Liver (tissue), 9 donors: ENCODE data around the gene TEK. TPM values are rescaled to one million over a fixed set of nuclear protein-coding genes. Genes with fewer than 3 reads are reported as not detected.

Experiments used
- DNase-seq: peaks from one replicate; pipeline ENCODE4 v3.0.0-alpha.2; 2017; ENCODE audit warnings: low spot score
- H3K27ac ChIP-seq, 2 donors: one replicate each; pipeline ENCODE4 v1.7.0; 2013; ENCODE audit warnings: inconsistent platforms in 2 of 2, low read length in 2 of 2, control low read depth in 1 of 2, low read depth in 1 of 2, mild to moderate bottlenecking in 1 of 2
- H3K27me3 ChIP-seq, 4 donors: one replicate each; pipeline versions ENCODE4 v1.6.1 to v1.7.0; 2013; ENCODE audit warnings: low read length in 3 of 4, inconsistent platforms in 1 of 4, mild to moderate bottlenecking in 1 of 4, moderate library complexity in 1 of 4; ENCODE audit not compliant: control insufficient read depth in 4 of 4, insufficient read depth in 4 of 4
- H3K36me3 ChIP-seq, 4 donors: one replicate each; pipeline versions ENCODE4 v1.6.1 to v1.7.0; 2013; ENCODE audit warnings: low read length in 3 of 4, mild to moderate bottlenecking in 3 of 4, low read depth in 1 of 4, moderate library complexity in 1 of 4; ENCODE audit not compliant: control insufficient read depth in 4 of 4, insufficient read depth in 3 of 4
- H3K4me1 ChIP-seq, 4 donors: one replicate each; pipeline versions ENCODE4 v1.6.1 to v1.7.0; 2013; ENCODE audit warnings: low read length in 3 of 4, mild to moderate bottlenecking in 3 of 4, moderate library complexity in 1 of 4; ENCODE audit not compliant: control insufficient read depth in 4 of 4, insufficient read depth in 4 of 4
- H3K4me3 ChIP-seq, 3 donors: one replicate each; pipeline versions ENCODE4 v1.6.1 to v1.7.0; 2013; ENCODE audit warnings: low read length in 3 of 3, control low read depth in 1 of 3, low read depth in 1 of 3, mild to moderate bottlenecking in 1 of 3
- H3K9ac ChIP-seq, 2 donors: one replicate each; pipeline ENCODE4 v1.7.0; 2013; ENCODE audit warnings: low read length in 2 of 2, mild to moderate bottlenecking in 2 of 2, moderate library complexity in 2 of 2, control low read depth in 1 of 2, low read depth in 1 of 2
- H3K9me3 ChIP-seq, 4 donors: one replicate each; pipeline versions ENCODE4 v1.6.1 to v1.7.0; 2013; ENCODE audit warnings: low read length in 3 of 4; ENCODE audit not compliant: control insufficient read depth in 4 of 4
- ATF3 ChIP-seq: IDR thresholded peaks from 2 replicates; pipeline ENCODE4 v1.6.1; 2016; ENCODE audit warnings: antibody characterized with exemption
- CTCF ChIP-seq: fragments of 150-350 bp; IDR thresholded peaks from 2 replicates; pipeline ENCODE4 v1.5.1; 2017; ENCODE audit warnings: improper control_type of control experiment, low read depth, low read length; ENCODE audit not compliant: missing input control
- EGR1 ChIP-seq, 2 donors: IDR thresholded peaks; 2 replicates each; pipeline ENCODE4 v1.6.1; 2016 to 2018; ENCODE audit warnings: antibody characterized with exemption in 2 of 2, low read depth in 2 of 2
- FOXA1 ChIP-seq: IDR thresholded peaks from 2 replicates; pipeline ENCODE4 v1.6.1; 2016; ENCODE audit warnings: antibody characterized with exemption
- FOXA2 ChIP-seq: IDR thresholded peaks from 2 replicates; pipeline ENCODE4 v1.6.1; 2016; ENCODE audit warnings: antibody characterized with exemption
- GABPA ChIP-seq, 2 donors: IDR thresholded peaks in 1 of 2; conservative IDR thresholded peaks in 1 of 2; 2 replicates each; pipeline ENCODE4 v1.6.1; 2016; ENCODE audit warnings: antibody characterized with exemption in 2 of 2, mild to moderate bottlenecking in 1 of 2, moderate library complexity in 1 of 2
- HNF4A ChIP-seq, 2 donors: conservative IDR thresholded peaks; 2 replicates each; pipeline ENCODE4 v1.6.1; 2016; ENCODE audit warnings: antibody characterized with exemption in 2 of 2, mild to moderate bottlenecking in 2 of 2
- HNF4G ChIP-seq: IDR thresholded peaks from 2 replicates; pipeline ENCODE4 v1.6.1; 2016; ENCODE audit warnings: antibody characterized with exemption
- MAX ChIP-seq: IDR thresholded peaks from 2 replicates; pipeline ENCODE4 v1.6.1; 2016; ENCODE audit warnings: antibody characterized with exemption
- NR2F2 ChIP-seq: IDR thresholded peaks from 2 replicates; pipeline ENCODE4 v1.6.1; 2016; ENCODE audit warnings: antibody characterized with exemption
- RAD21 ChIP-seq, 2 donors: IDR thresholded peaks; 2 replicates each; pipeline ENCODE4 v1.6.1; 2016; ENCODE audit warnings: antibody characterized with exemption in 2 of 2, mild to moderate bottlenecking in 2 of 2
- REST ChIP-seq: IDR thresholded peaks from 2 replicates; pipeline ENCODE4 v1.6.1; 2016; ENCODE audit warnings: antibody characterized with exemption, mild to moderate bottlenecking
- RXRA ChIP-seq, 2 donors: IDR thresholded peaks; 2 replicates each; pipeline ENCODE4 v1.6.1; 2017 to 2018; ENCODE audit warnings: antibody characterized with exemption in 2 of 2, mild to moderate bottlenecking in 1 of 2
- TAF1 ChIP-seq: conservative IDR thresholded peaks from 2 replicates; pipeline ENCODE4 v1.6.1; 2016; ENCODE audit warnings: antibody characterized with exemption, mild to moderate bottlenecking
- YY1 ChIP-seq: IDR thresholded peaks from 2 replicates; pipeline ENCODE4 v1.6.1; 2016; ENCODE audit warnings: antibody characterized with exemption, mild to moderate bottlenecking
- ZBTB33 ChIP-seq: IDR thresholded peaks from 2 replicates; pipeline ENCODE4 v1.6.1; 2016; ENCODE audit warnings: antibody characterized with exemption
- WGBS: extraction: QIAGEN DNeasy Blood & Tissue Kit; methylation state at CpG from one replicate; pipeline ENCODE4 v1.1.7; 2013; 5-methylcytosine and 5-hydroxymethylcytosine counted together
- polyA plus RNA-seq, 2 donors: library from polyadenylated mRNA; stranded (reverse) in 1 of 2; unstranded in 1 of 2; fragments of 200-250 nt in 1 of 2; fragments of >200 nt in 1 of 2; fragmentation: Nextera tagmentation in 1 of 2; extraction: Ambion mirVana in 1 of 2; gene quantifications; one replicate each; pipeline versions ENCODE4 v1.2.1 to v1.2.3, GENCODE V29; 2013 to 2015
- total RNA-seq, 2 donors: library from RNA; depleted of rRNA; stranded (reverse); fragments of >200 nt; gene quantifications; one replicate each; pipeline ENCODE4 v1.2.3, GENCODE V29; 2014
- donor health status: healthy.
- donor health status: healthy.
- donor health status: healthy.
- donor health status: healthy.
- donor health status: healthy.

Gene TEK
- total and polyA plus RNA-seq, 4 donors: 2.9 to 13.8 (median 8.4) TPM

- no peak for DNase-seq
- no peaks in the 10 kb centered on the region for H3K4me1 ChIP-seq
- TF ChIP-seq FOXA2: no peak
- no peak for TF ChIP-seq FOXA1
- no peak for TF ChIP-seq CTCF
- TF ChIP-seq NR2F2: peak; percentile 52
- H3K27me3 ChIP-seq: peaks cover 0 to 4% (median 1%) of the 10 kb centered on the region in 4 donors
- WGBS: 35% methylated on average over 10 of the region's 10 CpGs
- no peaks in the 10 kb centered on the region for H3K36me3 ChIP-seq
- peak overlapping the region in 1 of 2 donors; percentile 50 for H3K27ac ChIP-seq
- H3K9ac ChIP-seq: no peak overlapping the region
- no peak overlapping the region for H3K4me3 ChIP-seq
- no peaks in the 10 kb centered on the region for H3K9me3 ChIP-seq
Observed at GRCh38 chr9:27117489-27118135, 8.6 kb downstream of the TEK start.

GRCh38 chr9:27118916-27119315 is 9.9 kb downstream of the TEK start:
- TF ChIP-seq MAX: no peak
- TF ChIP-seq HNF4G: no peak
- TF ChIP-seq ATF3: no peak
- TF ChIP-seq CTCF: no peak
- no peak for TF ChIP-seq RXRA (IDR thresholded peaks at IDR 0.05)
- TF ChIP-seq HNF4A (conservative IDR thresholded peaks at IDR 0.05): no peak
- no peak for TF ChIP-seq RAD21 (IDR thresholded peaks at IDR 0.05)
- TF ChIP-seq ZBTB33: no peak
- TF ChIP-seq REST: no peak
- TF ChIP-seq NR2F2: no peak
- no peak for TF ChIP-seq TAF1
- no peak for TF ChIP-seq FOXA1
- TF ChIP-seq GABPA (IDR thresholded peaks at IDR 0.05 in 1 of 2, conservative IDR thresholded peaks at IDR 0.05 in 1 of 2): no peak
- no peak for TF ChIP-seq EGR1 (IDR thresholded peaks at IDR 0.05; ENCODE audit: low read depth in 2 of 2)
- TF ChIP-seq YY1: no peak
- Histone ChIP-seq H3K36me3 (no peaks in the 10 kb centered on the region), H3K4me1 (no peaks in the 10 kb centered on the region), H3K27me3 (peaks cover 0 to 4% (median 1%) of the 10 kb centered on the region in 4 donors), H3K4me3 (no peak overlapping the region), H3K9me3 (no peaks in the 10 kb centered on the region), H3K27ac (no peak overlapping the region), H3K9ac (no peak overlapping the region)
- no peak for DNase-seq
- 77% methylated on average over 6 of the region's 6 CpGs for WGBS
